NCI-H446 treated with DMSO at 0.1 percent for 48 hours (cell line): Measurements from ENCODE around the gene LCN1.

Experiments
- DNase-seq: peaks from one replicate; lab custom pipeline; 2025; lab: John Stamatoyannopoulos, UW

The LCN1 gene

GRCh38 chr9:135567311-135567710 lies 46.1 kb downstream of the LCN1 start:
- no peak for DNase-seq

GRCh38 chr9:135568026-135568425 lies 46.8 kb downstream of the LCN1 start:
- DNase-seq: no peak

- DNase-seq: no peak
These were observed 49.2 kb downstream of the LCN1 start for GRCh38 chr9:135570456-135570855.

- no peak for DNase-seq
These were observed 51.0 kb downstream of the LCN1 start for GRCh38 chr9:135572233-135572632.

- DNase-seq: no peak
These were observed 51.9 kb downstream of the LCN1 start for GRCh38 chr9:135573124-135573523.

- no peak for DNase-seq
These were observed 53.1 kb downstream of the LCN1 start for GRCh38 chr9:135574331-135574730.

GRCh38 chr9:135574943-135575342 lies 53.7 kb downstream of the LCN1 start:
- DNase-seq: no peak
